Activated CD8-positive, alpha-beta memory T cell treated with anti-CD3 and anti-CD28 coated beads for 1 hour (primary cell): ENCODE results near the gene DSCAM.

ENCODE experiments used
- DNase-seq, 2 donors: peaks; one replicate each; pipeline ENCODE4 v3.0.0-alpha.2; 2020; ENCODE audit warnings: low read depth in 1 of 2; ENCODE audit errors: extremely low read depth in 1 of 2

Gene DSCAM

DNA sequence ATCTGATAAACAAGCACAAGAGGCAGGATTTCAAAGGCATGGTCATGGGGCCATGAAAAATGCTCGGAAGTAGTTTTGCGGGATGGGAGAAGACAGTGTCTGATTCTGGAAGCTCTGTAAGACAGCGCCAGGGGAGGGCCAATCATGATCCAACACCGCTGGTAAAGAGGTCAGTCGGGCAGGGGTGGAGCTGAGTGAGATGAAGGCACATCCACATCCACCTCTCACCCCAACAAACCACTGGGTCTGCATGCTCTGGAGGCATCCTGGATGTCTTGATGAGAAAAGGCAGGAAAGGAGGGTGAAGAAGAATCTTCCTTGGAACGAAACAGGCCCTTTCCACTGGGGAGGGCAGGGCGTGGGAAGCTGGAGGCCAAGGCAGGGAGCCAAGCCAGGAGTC lies 691.4 kb downstream of the DSCAM start:
- DNase-seq, result no peak

DNA sequence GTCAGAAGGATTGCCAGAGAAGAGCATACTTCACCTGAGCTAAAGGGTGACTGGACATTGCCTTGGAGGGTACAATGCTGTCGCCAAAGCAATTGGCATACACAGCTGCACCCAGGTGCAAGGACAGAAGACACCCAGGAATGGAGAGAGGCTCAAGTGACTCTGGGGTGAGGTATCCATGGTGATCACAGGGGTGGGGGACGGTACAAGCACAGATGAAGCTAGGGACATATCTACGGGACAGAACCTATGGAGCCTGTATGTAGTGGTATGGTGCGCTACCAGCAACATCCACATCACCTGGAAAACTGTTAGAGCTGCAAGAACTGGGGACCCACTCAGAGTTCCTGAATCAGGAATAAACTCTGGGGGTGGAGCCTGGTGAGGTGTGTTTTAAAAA lies 693.6 kb downstream of the DSCAM start:
- no peak for DNase-seq

DNA sequence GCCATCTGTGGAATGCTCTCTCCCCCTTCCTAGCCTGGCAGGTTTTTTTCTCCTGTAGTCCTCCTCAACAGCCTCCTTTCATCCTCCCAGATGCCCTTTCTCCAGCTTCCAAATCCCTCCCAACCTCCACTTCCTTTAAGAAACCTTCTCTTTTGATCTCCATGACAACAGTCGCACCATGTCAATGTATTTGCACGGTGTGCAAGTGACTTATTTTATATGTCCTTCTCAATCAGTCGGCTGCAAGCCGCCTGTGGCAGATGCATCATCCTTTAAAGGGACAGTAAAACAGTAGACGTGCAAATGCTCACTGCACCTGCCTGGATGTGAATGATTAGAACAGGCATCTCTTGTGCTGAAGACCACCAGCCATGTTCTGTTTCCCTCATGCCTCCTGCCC lies 694.5 kb downstream of the DSCAM start:
- DNase-seq, result no peak

DNA sequence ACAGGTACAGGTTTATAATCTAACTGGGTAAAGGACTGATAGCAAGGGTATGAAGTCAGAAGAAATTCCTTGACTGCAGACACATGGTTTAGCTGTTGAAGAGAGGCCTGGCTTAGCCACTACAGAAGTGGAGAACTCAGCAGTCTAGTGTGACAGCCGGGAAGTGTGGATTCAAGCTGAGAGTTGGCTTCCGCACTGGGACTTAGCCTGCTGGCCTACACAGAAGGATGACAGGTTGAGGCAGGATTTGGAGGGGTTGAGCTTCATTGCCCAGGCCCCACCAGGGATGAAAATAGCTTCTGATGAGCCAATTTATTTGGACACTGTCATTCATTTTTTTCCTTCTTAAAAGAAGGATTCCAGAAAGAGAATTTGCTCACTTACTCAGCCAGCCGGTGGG lies 695.3 kb downstream of the DSCAM start:
- DNase-seq, result no peak

DNA sequence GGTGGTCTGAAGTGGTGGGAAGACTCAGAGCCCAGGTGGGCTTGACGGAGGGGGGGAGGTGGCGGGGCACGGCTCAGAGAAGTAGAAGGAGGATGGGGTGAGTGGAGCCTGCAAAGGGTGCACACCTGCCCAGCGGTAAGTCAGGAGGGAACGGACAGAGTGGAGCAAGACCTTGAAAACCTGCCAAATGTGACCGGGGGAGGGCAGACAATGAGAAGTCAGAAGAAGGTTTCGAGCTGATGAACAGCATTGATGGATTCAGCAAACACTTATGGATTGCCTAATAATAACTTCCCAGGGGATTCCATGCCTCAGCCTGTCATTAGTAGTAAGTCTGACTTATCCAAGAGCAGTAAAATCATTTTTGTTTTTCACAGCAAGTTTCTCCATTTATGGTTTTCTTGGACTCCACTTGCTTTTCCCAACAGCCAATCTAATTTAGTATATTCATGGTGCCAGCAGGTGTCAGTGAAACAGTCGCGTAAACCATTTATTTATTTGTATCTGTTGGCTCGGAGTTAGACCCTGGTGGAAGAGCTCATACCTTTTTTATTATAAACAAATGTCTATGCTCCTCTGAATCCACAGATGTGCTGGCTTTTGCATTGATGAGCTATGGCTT lies 700.6 kb downstream of the DSCAM start:
- DNase-seq, result no peak

DNA sequence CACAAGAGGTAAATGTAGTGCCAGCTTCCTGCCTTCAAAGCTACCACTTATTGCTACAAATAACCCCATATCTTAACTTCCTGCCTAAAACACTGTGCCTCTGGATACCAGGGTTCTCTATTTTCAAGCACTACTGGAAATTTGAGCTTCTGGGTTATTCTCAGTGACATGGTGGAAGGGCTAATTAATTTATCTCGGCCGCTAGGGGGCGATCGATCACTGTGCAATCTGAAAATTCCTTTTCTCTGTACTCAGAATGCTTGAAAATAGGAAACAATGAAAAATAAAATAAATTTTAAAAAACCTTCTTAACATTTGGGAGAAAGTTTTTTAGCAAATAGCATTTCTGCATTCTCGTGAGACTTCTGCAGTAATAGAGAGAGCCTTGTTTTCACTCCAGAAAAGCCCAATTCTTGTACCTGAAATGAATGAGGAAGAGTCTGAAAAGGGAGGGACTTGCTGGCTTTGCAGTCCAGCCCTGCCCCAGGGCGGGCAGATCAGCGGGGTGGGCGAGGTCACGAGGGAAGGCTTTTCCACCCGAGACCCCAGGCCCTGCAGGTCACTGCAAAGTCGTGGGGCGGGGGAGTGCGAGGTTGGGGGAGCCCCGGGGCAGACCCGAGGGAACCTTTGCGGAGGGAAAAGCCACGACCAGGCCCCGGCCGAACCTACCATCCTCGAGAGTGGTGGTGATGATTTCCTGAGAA lies 703.0 kb downstream of the DSCAM start:
- DNase-seq, result peak in 1 of 2 donors; percentile 7

DNA sequence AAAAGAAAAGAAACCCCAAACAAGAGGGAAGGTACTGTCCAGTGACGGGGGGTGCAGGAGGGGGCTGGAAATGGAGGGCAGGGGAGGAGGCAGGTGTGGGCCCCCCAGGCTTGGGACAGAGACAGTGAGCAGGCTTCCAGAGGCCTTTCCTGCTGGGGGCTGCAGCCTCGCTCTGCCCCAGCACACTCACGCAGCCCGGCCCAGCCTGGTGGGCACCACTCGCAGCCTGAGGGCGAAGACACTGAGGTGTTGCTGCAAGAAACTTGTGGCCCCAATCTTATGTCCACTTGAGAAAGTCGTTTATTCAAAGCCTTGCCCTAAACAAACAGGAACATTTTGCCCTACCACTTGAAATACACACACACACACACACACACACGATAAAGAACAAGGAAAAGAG lies 705.3 kb downstream of the DSCAM start:
- no peak for DNase-seq

DNA sequence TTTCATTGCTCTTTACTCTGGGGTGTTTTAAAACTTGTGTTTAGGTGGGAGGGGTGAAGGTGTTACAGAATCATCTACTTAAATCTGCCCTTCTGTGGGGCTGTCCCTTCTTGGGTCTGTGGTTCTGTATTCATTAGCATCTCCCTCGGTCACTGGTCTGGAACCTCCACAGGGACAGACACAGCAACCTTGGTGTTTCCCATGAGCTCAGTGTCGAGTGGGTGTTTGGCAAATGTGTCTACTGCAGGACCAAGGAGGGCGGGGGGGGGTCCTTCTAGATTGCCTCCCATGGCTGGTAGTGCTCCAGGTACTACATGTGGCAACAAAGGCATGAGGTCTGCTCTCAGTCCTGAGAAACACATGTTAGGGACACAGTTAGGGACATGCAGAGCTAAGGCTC lies 706.3 kb downstream of the DSCAM start:
- no peak for DNase-seq

DNA sequence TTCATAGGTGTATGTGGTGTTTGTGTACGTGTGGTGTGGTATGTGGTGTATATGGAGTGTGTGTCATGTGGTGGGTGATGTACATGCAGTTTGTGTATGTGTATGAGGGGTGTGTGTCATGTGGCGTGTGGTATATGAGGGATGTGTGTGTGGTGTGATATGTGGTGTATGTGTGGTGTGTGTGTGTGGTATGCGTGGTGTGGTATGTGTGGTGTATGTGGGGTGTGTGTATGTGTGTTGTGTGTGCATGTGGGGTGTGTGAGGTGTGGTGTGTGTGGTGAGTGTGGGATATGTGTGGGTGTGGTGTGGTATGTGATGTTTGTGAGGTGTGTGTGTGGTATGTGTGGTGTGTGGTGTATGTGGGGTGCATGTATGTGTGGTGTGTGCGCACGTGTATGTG lies 707.3 kb downstream of the DSCAM start:
- no peak for DNase-seq

DNA sequence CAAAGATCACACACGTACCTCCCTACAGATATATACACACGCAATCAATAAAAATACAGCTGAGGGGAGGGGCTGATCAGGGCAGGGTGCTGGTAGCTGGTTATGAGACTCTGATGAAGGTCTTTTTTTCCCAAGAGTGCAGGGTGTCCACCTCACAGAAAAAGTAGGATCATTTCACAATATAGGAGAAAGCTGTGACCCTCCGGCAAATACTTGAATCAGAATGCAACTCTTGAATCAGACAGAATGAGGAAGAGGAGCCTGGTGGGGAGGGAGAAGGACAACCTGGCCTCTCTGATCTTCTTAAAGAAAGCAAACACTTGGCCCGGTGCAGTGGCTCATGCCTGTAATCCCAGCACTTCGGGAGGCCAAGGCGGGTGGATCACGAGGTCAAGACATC lies 710.4 kb downstream of the DSCAM start:
- DNase-seq, result no peak

DNA sequence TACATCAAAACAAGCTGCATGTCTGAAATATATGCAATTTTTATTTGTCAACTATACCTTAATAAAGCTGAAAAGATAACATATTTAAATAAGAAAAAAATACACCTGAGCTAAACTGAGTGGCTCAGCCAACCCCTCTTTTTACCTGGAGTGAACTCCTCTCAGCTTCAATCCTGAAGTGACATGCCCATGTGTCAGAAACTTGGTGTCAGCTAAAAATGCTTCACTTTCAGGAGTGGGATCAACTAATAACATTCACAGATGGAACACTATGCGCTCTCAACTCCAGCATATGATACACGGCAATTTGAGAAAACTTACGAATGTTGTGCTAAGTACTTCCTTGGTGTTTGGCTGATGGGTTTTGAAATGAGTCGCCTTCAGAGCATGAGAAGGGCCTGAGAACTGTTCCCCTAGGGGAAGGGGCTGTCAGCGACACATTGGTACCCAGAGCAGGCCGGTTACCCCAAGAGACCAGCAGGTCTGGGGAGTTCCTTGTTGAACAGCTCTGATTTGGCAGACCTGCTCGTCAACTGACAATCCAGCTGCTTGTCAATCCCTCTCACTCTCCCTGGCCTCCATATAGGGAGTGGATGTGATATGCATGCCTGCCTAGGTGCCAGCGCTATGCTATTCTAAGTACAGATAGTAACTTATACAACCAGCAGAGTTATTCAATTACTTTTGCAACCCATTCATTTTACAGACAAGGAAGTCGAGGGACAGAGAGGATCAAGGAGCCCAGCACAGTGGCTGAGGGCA lies 712.0 kb downstream of the DSCAM start:
- no peak for DNase-seq

DNA sequence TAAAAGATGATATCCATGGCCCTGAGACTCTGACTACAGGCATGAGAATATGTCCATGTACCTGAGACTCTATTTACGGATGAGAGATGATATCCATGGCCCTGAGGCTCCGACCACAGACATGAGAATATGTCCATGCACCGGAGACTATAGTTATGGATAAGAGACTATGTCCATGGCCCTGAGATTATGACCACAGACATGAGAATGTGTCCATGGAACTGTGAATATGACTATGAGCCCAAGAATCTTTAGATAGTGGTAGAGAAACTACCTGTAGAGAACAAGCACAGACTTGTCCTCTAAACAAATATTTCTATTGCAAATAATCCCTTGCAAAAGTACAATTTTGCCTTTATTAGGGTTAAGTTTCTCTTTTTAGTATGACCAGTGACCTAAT lies 716.5 kb downstream of the DSCAM start:
- no peak for DNase-seq

DNA sequence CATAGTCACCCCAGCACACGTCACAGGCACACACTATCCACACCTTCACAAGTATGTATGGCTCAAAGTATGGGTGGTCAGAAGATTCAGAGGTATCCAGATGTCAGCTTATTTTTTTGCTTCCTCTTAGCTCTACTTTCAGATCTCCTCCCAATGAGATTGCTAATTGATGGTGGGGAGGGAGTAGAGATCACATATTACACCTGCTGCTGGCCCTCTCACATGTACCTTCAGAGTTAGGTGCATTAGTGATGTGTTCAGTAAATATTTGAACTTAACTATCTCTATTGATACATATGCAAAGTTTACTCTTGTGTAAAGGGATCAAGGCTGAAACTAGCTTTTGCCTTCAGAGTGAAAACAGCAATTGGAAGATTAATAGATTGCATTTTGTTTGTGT lies 717.1 kb downstream of the DSCAM start:
- no peak for DNase-seq

DNA sequence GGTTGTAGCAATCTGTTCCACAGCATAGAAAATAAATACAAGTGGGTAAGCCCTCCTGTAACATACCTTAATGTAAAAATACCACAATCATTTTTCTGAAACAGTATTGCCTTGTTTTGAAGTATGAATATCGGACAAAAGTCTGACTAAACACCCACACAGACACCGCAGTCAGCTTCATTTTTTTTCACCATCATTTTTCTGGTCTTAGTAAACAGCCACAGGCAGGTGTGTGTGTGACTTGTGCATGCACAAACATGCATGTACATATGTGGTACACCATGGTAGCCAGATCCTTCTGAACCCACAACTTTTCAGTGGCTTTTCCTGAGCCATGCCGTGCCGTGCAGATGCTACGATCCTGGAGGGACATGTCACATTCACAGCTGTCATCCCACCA lies 718.1 kb downstream of the DSCAM start:
- DNase-seq, result no peak

DNA sequence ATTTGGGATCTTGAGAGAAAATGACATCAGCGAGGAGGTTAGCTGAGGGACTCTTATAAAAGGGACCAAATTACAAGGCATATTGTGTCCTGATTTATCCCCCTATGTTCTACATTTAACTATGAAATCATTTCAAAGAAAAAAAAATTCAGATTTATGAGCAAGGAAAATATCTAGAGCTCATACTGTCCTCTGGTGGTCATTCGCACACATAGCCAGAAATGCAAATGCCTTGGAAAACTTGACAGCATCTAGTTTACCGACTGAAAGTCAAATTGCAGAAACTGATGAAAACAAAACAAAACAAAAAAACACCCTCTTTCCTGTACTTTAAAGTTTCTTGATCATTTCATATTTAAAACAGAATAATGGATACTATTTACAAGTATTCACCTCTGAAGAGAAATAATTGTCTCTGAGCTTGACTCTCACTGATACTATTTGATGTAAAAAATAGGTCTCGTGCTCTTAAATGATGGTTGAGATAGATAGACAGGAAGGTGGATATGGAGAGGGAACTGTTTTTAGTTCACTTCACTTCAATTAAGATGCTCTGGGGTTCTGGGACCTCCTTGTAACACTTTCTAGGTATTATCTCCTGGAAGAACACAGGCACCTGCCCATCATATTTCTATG lies 725.9 kb downstream of the DSCAM start:
- DNase-seq, result no peak

DNA sequence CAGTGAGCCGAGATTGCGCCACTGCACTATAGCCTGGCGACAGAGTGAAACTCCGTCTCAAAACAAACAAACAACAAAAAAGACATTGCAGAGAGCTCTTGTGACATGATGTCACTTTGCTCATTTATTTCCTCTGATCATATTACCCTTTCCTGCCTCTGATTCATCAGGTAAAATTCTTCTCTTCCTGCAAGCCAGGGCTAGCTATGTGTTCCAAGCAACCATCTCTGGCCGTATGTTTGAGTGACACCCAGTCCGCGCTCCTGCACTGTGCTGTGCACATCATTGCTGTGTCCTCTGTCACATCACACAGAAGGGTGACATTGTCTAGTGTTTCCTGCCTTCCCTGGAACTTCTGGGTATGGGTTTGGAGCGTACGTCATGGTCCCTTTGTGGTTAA lies 728.4 kb downstream of the DSCAM start:
- no peak for DNase-seq

DNA sequence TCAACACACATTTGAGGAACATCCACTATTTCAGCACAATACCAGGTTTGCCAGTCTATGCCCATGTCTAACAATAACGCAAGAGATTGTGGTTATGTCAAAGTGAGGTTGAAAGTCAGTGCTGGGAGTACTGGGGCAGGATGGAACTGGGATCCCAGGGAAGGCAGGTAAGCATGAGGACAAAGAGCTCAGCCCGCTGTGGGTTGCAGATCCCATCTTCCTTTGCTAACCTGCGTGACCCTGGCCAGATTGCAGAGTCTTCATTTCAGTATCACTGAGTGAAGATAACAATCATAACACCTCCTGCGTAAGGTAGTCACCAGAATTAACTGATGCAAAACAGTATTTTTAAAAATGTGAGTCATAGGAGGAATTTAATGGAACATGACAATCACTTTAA lies 729.7 kb downstream of the DSCAM start:
- no peak for DNase-seq

DNA sequence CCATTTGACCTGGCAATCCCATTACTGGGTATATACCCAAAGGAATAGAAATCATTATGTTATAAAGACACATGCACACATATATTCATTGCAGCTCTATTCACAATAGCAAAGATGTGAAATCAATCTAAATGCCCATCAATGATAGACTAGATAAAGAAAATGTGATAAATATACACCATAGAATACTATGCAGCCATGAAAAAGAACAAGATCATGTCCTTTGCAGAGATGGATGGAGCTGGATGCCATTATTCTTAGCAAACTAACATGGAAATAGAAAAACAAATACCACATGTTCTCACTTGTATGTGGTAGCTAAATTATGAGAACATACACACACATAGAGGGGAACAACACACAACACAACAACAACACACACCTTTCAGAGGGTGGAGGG lies 731.2 kb downstream of the DSCAM start:
- no peak for DNase-seq

DNA sequence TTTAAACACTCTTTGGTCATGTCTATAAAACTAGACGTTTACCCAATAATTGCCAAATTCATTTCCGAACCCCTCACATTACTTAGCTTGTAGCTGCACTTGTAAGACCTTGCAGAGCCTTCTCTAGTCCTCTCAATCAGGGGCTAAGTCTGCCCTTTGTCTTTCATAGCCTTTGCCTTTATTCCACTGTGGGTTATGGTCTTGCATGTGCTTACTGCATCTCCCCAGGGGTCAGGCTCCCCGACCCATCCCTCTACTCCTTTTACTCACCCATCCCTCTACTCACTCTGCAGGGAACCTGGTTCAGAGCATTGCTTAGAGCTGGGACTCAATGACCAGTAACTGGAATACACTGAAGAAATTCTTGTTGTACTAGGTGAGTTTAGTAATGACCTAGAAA lies 744.3 kb downstream of the DSCAM start:
- DNase-seq, result no peak

DNA sequence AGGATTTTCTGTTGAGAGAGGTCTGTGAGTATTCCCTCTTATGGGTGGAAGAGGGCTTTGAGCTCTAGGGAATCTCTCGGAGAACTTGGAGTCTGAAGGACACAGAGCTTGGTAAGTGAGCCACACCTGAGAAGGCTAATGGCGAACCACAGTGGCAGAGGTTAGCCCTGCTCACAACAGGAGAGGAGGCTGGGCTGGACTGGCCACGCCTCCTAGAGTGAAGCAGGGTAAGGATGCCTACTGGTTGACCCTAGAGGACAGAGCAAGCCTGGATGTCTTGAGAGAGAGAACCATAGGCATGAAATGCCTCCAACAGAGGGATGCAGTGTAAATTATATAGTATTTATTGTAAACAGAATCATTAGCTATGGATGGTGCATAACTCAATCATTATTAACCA lies 747.1 kb downstream of the DSCAM start:
- DNase-seq, result no peak

DNA sequence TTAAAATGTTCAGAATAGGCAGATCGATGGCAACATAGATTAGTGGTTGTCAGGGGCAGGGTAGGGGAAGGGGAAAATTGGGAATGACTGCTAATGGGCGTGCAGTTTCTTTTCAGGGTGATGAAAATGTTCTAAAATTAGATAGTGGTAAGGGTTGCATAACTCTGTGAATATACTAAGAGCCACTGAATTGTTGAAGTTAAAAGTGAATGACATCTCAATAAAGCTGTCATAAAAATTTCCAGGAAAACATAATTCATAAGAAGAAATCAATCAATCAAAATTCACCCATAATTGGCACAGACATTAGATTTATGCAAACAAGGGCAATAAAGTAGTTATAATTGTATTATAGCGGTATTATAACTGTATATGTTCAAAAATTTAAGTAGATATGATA lies 751.5 kb downstream of the DSCAM start:
- DNase-seq, result no peak

DNA sequence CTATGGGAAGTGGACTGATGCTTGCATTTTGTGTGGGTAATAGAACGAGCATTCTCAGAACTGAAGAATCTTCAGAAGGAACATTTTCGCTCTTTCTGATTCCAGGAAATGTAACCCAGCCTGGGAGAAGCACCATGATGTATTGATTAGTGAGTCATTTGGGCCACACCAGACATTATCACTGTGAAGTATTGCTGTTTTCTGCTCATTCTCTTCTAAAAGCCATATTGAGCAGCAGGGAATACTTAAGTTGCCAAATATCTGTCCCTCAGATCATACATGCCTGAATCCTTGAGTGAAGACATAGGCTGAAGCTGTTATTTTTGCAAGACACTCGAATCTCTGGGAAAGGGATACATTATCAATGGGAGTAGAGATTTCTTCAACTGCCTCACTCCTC lies 766.6 kb downstream of the DSCAM start:
- no peak for DNase-seq
